ENCODE measurements around the gene METTL26. TPM values are rescaled to one million over a fixed set of nuclear protein-coding genes. Genes with fewer than 3 reads are reported as not detected.

Gene METTL26
- total and polyA plus RNA-seq, 2 of the 8 experiments (the other 6 are each of a cell fraction or from before 2014, with no cell fraction given) = 100 to 186 TPM

GRCh38 chr16:662095-662494, 26.0 kb upstream of the METTL26 start:
- Histone ChIP-seq H3K4me2 (ENCODE audit: insufficient read depth in 1 of 2, low read depth in 2 of 2, low read length in 2 of 2) (no peak overlapping the region), H4K20me1 (replicated peaks in 1 of 2; ENCODE audit: control insufficient read depth in 1 of 2, insufficient read depth in 2 of 2, low read length in 2 of 2) (peaks cover 0 to 3% of the 10 kb centered on the region in 2 experiments), H2BK5ac (ENCODE audit: low read depth, low read length) (no peak overlapping the region), H2AK5ac (ENCODE audit: low read depth, low read length) (no peak overlapping the region), H3K56ac (replicated peaks; ENCODE audit: insufficient read length, low read depth, low read length) (no peak overlapping the region), H2BK120ac (replicated peaks; ENCODE audit: low read depth, low read length) (no peak overlapping the region), H3K14ac (ENCODE audit: insufficient read length) (no peak overlapping the region), H2BK12ac (ENCODE audit: low read depth, low read length) (no peak overlapping the region), H4K8ac (ENCODE audit: extremely low read depth, insufficient read depth, low read length) (no peak overlapping the region), H3K9ac (replicated peaks in 1 of 4; ENCODE audit: extremely low read depth in 1 of 4, low read depth in 3 of 4, low read length in 3 of 4) (no peak overlapping the region), H3K36me3 (ENCODE audit: control insufficient read depth in 2 of 4, insufficient read depth in 4 of 4, low read length in 3 of 4) (peaks cover 0 to 13% (median 1%) of the 10 kb centered on the region in 4 experiments; a peak in 3 of 8 replicates), H3K79me2 (ENCODE audit: control insufficient read depth in 1 of 2, insufficient read depth in 2 of 2, low read length in 2 of 2) (no peaks in the 10 kb centered on the region), H3K23me2 (ENCODE audit: low read depth, low read length) (no peaks in the 10 kb centered on the region), H3K79me1 (ENCODE audit: low read depth, low read length) (no peaks in the 10 kb centered on the region), H2BK20ac (ENCODE audit: low read length) (no peak overlapping the region), H3K4ac (replicated peaks; ENCODE audit: insufficient read length, low read depth, low read length) (no peak overlapping the region), H3K4me3 (ENCODE audit: extremely low read depth in 1 of 4, insufficient read depth in 2 of 4, low read depth in 3 of 4, low read length in 4 of 4) (no peak overlapping the region), H4K91ac (replicated peaks; ENCODE audit: insufficient read length, low read length) (no peak overlapping the region), H3K27ac (ENCODE audit: low read depth, low read length) (no peak overlapping the region), H4K5ac (ENCODE audit: insufficient read length, low read depth, low read length) (no peak overlapping the region), H3K27me3 (replicated peaks in 1 of 4; ENCODE audit: control insufficient read depth in 3 of 4, extremely low read depth in 1 of 4, insufficient read depth in 3 of 4, low read length in 3 of 4) (no peaks in the 10 kb centered on the region), H2AFZ (ENCODE audit: low read length) (no peak overlapping the region), H3K4me1 (replicated peaks in 1 of 4; ENCODE audit: control insufficient read depth in 3 of 4, insufficient read depth in 4 of 4, low read length in 3 of 4) (peaks cover 0 to 8% (median 1%) of the 10 kb centered on the region in 4 experiments; a peak in 4 of 7 replicates), H3K9me3 (ENCODE audit: insufficient read depth in 2 of 2, low read depth in 1 of 2, low read length in 1 of 2) (no peaks in the 10 kb centered on the region), H2BK15ac (ENCODE audit: low read length) (no peak overlapping the region), H3K23ac (ENCODE audit: insufficient read length) (no peak overlapping the region), H3K18ac (ENCODE audit: extremely low read depth, low read length) (no peak overlapping the region)
- POLR2A ChIA-PET (ENCODE audit: partially characterized antibody) = interaction anchor here (0.6 to 17.4 kb wide), 4 partner anchors 13 to 183 kb away, joined by 3 to 214 read pairs (median 6); partner anchors contain the start of genes ANTKMT, JMJD8, RHBDL1 and STUB1
- WGBS, 2 experiments (ENCODE audit: extremely low coverage in 1 of 2, insufficient coverage in 1 of 2, insufficient read length in 1 of 2, insufficient replicate concordance in 2 of 2, low coverage in 1 of 2, low lambda C conversion rate in 2 of 2, missing lambda C conversion rate in 1 of 2) = 96% methylated on average over 15 of the region's 19 CpGs; no CpG with 5 or more reads in 1 of the 2 experiments
- DNase-seq (ENCODE audit: low read depth in 1 of 2, low spot score in 2 of 2) = no peak
- FAIRE-seq = no peak
- CTCF ChIA-PET (ENCODE audit: partially characterized antibody) = interaction anchor here (0.7 to 11.3 kb wide), 15 partner anchors 11 to 278 kb away, joined by 3 to 104 read pairs (median 3); partner anchors contain the start of genes METTL26 and WDR90
- no peak for TF ChIP-seq BACH1 (IDR thresholded peaks at IDR 0.05; ENCODE audit: low read length)
- TF ChIP-seq CBX8 (IDR thresholded peaks at IDR 0.05; ENCODE audit: borderline replicate concordance, low read depth, low read length) = no peak
- no peak for TF ChIP-seq RNF2 (IDR thresholded peaks at IDR 0.05; ENCODE audit: borderline replicate concordance, low read depth, low read length, missing control alignments, poor library complexity, severe bottlenecking)
- no peak for TF ChIP-seq ATF3 (IDR thresholded peaks at IDR 0.05; ENCODE audit: insufficient read depth, low read depth, low read length)
- TF ChIP-seq SP4 (IDR thresholded peaks at IDR 0.05; ENCODE audit: low read length) = no peak
- TF ChIP-seq CTBP2 (IDR thresholded peaks at IDR 0.05; ENCODE audit: borderline replicate concordance, insufficient read depth, insufficient read length, low read length) = no peak
- TF ChIP-seq CHD2 (IDR thresholded peaks at IDR 0.05; ENCODE audit: low read length) = no peak
- no peak for TF ChIP-seq BCL11A (IDR thresholded peaks at IDR 0.05; ENCODE audit: low read depth in 2 of 2, low read length in 2 of 2)
- no peak for TF ChIP-seq PHF8 (conservative IDR thresholded peaks at IDR 0.05; ENCODE audit: low read depth, low read length)
- TF ChIP-seq KDM4A (IDR thresholded peaks at IDR 0.05; ENCODE audit: low read depth, low read length, severe bottlenecking) = no peak
- no peak for TF ChIP-seq FOSL1 (IDR thresholded peaks at IDR 0.05; ENCODE audit: insufficient read depth, low read depth, low read length)
- TF ChIP-seq EP300 (IDR thresholded peaks at IDR 0.05; ENCODE audit: borderline replicate concordance in 1 of 2, low read depth in 2 of 2, low read length in 2 of 2) = no peak

Data from H1 (cell line).